IMR-90 (cell line): ENCODE measurements around the gene TPCN1. TPM values are rescaled to one million over a fixed set of nuclear protein-coding genes. Genes with fewer than 3 reads are reported as not detected.

Experiments
- ATAC-seq: fragments of 200-7000 bp; cut with Tn5 transposase; 2 replicates; pipeline ENCODE4 v1.9.1; 2020; ENCODE audit warnings: low read depth, mild to moderate bottlenecking, moderate library complexity
- BruUV-seq: library from RNA; stranded (reverse); fragments of 400-500 nt; replicated peaks from 2 replicates; lab custom pipeline; 2021; lab: Mats Ljungman, UMichigan
- CTCF ChIA-PET: fragments of 300-600 bp; formaldehyde crosslinking; extraction: SDS; loops from one replicate; lab custom pipeline; 2021; ENCODE audit warnings: antibody characterized with exemption; lab: Yijun Ruan, JAX
- POLR2A ChIA-PET: fragments of 300-600 bp; sonication (Branson Sonifier 250); formaldehyde crosslinking; loops from one replicate; lab custom pipeline; 2022; ENCODE audit warnings: antibody characterized with exemption; ENCODE audit not compliant: unreplicated experiment; lab: Charles Lee
- DNase-seq: peaks from one replicate; pipeline ENCODE4 v3.0.0; 2013
- H2AFZ ChIP-seq: replicated peaks from 2 replicates; pipeline ENCODE3; 2013; ENCODE audit warnings: low read length, mild to moderate bottlenecking; ENCODE audit not compliant: poor library complexity
- H2AK5ac ChIP-seq: 2 replicates; pipeline ENCODE4 v1.6.1; 2013; ENCODE audit warnings: low read depth, low read length, inconsistent platforms
- H2AK9ac ChIP-seq: replicated peaks from 2 replicates; pipeline ENCODE3; 2013; ENCODE audit warnings: mild to moderate bottlenecking, low read depth, low read length, moderate library complexity; ENCODE audit not compliant: poor library complexity
- H2BK120ac ChIP-seq: 2 replicates; pipeline ENCODE4 v1.6.1; 2013; ENCODE audit warnings: low read depth, low read length, inconsistent platforms
- H2BK15ac ChIP-seq: 3 replicates; pipeline ENCODE4 v1.6.1; 2013; ENCODE audit warnings: low read depth, low read length, inconsistent platforms
- H2BK20ac ChIP-seq: 2 replicates; pipeline ENCODE4 v1.6.1; 2013; ENCODE audit warnings: low read depth, mild to moderate bottlenecking, inconsistent platforms, low read length, moderate library complexity
- H2BK5ac ChIP-seq: 2 replicates; pipeline ENCODE4 v1.6.1; 2013; ENCODE audit warnings: mild to moderate bottlenecking, low read depth, low read length, inconsistent platforms; ENCODE audit not compliant: poor library complexity, severe bottlenecking
- H3K14ac ChIP-seq: replicated peaks from 2 replicates; pipeline ENCODE4 v1.6.1; 2013; ENCODE audit warnings: low read depth, low read length, inconsistent platforms
- H3K18ac ChIP-seq: 2 replicates; pipeline ENCODE4 v1.6.1; 2013; ENCODE audit warnings: low read depth, low read length, control low read depth
- H3K23ac ChIP-seq: 2 replicates; pipeline ENCODE4 v1.6.1; 2013; ENCODE audit warnings: low read depth, low read length, inconsistent platforms
- H3K27ac ChIP-seq: 2 replicates; pipeline ENCODE4 v1.5.1; 2013; ENCODE audit warnings: mild to moderate bottlenecking, control low read depth, low read length; ENCODE audit not compliant: insufficient read depth
- H3K27me3 ChIP-seq: 2 replicates; pipeline ENCODE4 v1.6.1; 2013; ENCODE audit warnings: low read length; ENCODE audit not compliant: control insufficient read depth, insufficient read depth
- H3K36me3 ChIP-seq: 2 replicates; pipeline ENCODE4 v1.6.1; 2013; ENCODE audit warnings: low read length, mixed read lengths; ENCODE audit not compliant: control insufficient read depth, insufficient read depth
- H3K4ac ChIP-seq: 2 replicates; pipeline ENCODE4 v1.6.1; 2013; ENCODE audit warnings: low read depth, low read length, inconsistent platforms
- H3K4me1 ChIP-seq: 2 replicates; pipeline ENCODE4 v1.6.1; 2013; ENCODE audit warnings: low read length, mixed read lengths; ENCODE audit not compliant: control insufficient read depth, insufficient read depth
- H3K4me2 ChIP-seq: 2 replicates; pipeline ENCODE4 v1.6.1; 2013; ENCODE audit warnings: low read depth, mild to moderate bottlenecking, control low read depth, low read length, moderate library complexity
- H3K4me3 ChIP-seq: 2 replicates; pipeline ENCODE4 v1.5.1; 2013; ENCODE audit warnings: low read depth, mild to moderate bottlenecking, control low read depth, low read length, moderate library complexity; ENCODE audit not compliant: insufficient read depth
- H3K56ac ChIP-seq: 2 replicates; pipeline ENCODE4 v1.6.1; 2013; ENCODE audit warnings: low read length, inconsistent platforms; ENCODE audit not compliant: insufficient read depth; ENCODE audit errors: extremely low read depth
- H3K79me1 ChIP-seq, 2 experiments: 2 replicates each; pipeline ENCODE4 v1.6.1; 2013; ENCODE audit warnings: low read length in 2 of 2, inconsistent platforms in 1 of 2, low read depth in 1 of 2
- H3K9ac ChIP-seq: 2 replicates; pipeline ENCODE4 v1.6.1; 2013; ENCODE audit warnings: low read depth, low read length, control low read depth
- H3K9me1 ChIP-seq: 2 replicates; pipeline ENCODE4 v1.6.1; 2013; ENCODE audit warnings: low read length, inconsistent platforms; ENCODE audit not compliant: insufficient read depth
- H3K9me3 ChIP-seq: 2 replicates; pipeline ENCODE4 v1.6.1; 2013; ENCODE audit warnings: low read length; ENCODE audit not compliant: control insufficient read depth, insufficient read depth
- H4K20me1 ChIP-seq: 2 replicates; pipeline ENCODE4 v1.6.1; 2013; ENCODE audit warnings: low read length, inconsistent platforms; ENCODE audit not compliant: insufficient read depth
- H4K5ac ChIP-seq: 2 replicates; pipeline ENCODE4 v1.6.1; 2013; ENCODE audit warnings: mild to moderate bottlenecking, low read depth, low read length, control low read depth
- H4K8ac ChIP-seq, 2 experiments: 2 replicates each; pipeline ENCODE4 v1.6.1; 2013; ENCODE audit warnings: low read depth in 2 of 2, low read length in 2 of 2, control low read depth in 1 of 2, inconsistent platforms in 1 of 2
- H4K91ac ChIP-seq: 2 replicates; pipeline ENCODE4 v1.6.1; 2013; ENCODE audit warnings: low read depth, low read length, inconsistent platforms; ENCODE audit not compliant: insufficient read depth
- BHLHE40 ChIP-seq: fragments of 150-350 bp; IDR thresholded peaks from 2 replicates; pipeline ENCODE4 v1.6.1; 2016; ENCODE audit warnings: mild to moderate bottlenecking, low read depth, low read length
- CEBPB ChIP-seq: IDR thresholded peaks from 2 replicates; pipeline ENCODE4 v1.6.1; 2012; ENCODE audit warnings: low read depth, low read length, improper control_type of control experiment
- CHD1 ChIP-seq: IDR thresholded peaks from 2 replicates; pipeline ENCODE4 v1.6.1; 2012; ENCODE audit warnings: low read depth, low read length, improper control_type of control experiment
- ELK1 ChIP-seq: fragments of 150-350 bp; IDR thresholded peaks from 2 replicates; pipeline ENCODE4 v1.6.1; 2016; ENCODE audit warnings: low read depth, mild to moderate bottlenecking, low read length, moderate library complexity, borderline replicate concordance
- FOS ChIP-seq: fragments of 150-350 bp; IDR thresholded peaks from 2 replicates; pipeline ENCODE4 v1.6.1; 2016; ENCODE audit warnings: low read depth, low read length
- MAFK ChIP-seq: IDR thresholded peaks from 2 replicates; pipeline ENCODE4 v1.6.1; 2012; ENCODE audit warnings: low read depth, low read length, improper control_type of control experiment
- MAZ ChIP-seq: IDR thresholded peaks from 2 replicates; pipeline ENCODE4 v1.6.1; 2012; ENCODE audit warnings: low read depth, mild to moderate bottlenecking, low read length, improper control_type of control experiment, moderate library complexity, borderline replicate concordance
- MXI1 ChIP-seq: IDR thresholded peaks from 2 replicates; pipeline ENCODE4 v1.6.1; 2012; ENCODE audit warnings: low read depth, mild to moderate bottlenecking, low read length, moderate library complexity, borderline replicate concordance
- NFE2L2 ChIP-seq: fragments of 150-350 bp; IDR thresholded peaks from 2 replicates; pipeline ENCODE4 v1.6.1; 2016; ENCODE audit warnings: low read depth, mild to moderate bottlenecking, low read length
- POLR2A ChIP-seq: IDR thresholded peaks from 2 replicates; pipeline ENCODE4 v1.6.1; 2012; ENCODE audit warnings: mild to moderate bottlenecking, low read depth, low read length
- RCOR1 ChIP-seq: IDR thresholded peaks from 2 replicates; pipeline ENCODE4 v1.6.1; 2012; ENCODE audit warnings: mild to moderate bottlenecking, low read length, improper control_type of control experiment; ENCODE audit not compliant: insufficient replicate concordance
- RFX5 ChIP-seq: IDR thresholded peaks from 2 replicates; pipeline ENCODE4 v1.8.0; 2012; ENCODE audit warnings: low read depth, mild to moderate bottlenecking, low read length, moderate library complexity
- SMC3 ChIP-seq: fragments of 150-350 bp; IDR thresholded peaks from 2 replicates; pipeline ENCODE4 v1.6.1; 2016; ENCODE audit warnings: low read depth, mild to moderate bottlenecking, antibody characterized with exemption, low read length, moderate library complexity
- WGBS, 2 experiments: methylation state at CpG; one replicate each; pipeline versions ENCODE4 v1.1.5 to v1.1.7; 2013; ENCODE audit warnings: missing lambda C conversion rate in 2 of 2; ENCODE audit not compliant: insufficient read length in 1 of 2; ENCODE audit errors: extremely low coverage in 2 of 2; 5-methylcytosine and 5-hydroxymethylcytosine counted together
- dilution Hi-C: fragments of 300-500 bp; cut with HindIII; formaldehyde crosslinking; loops from one replicate; pipeline ENCODE4 v1.14.3; 2018; ENCODE audit warnings: low sequenced_read_pairs; ENCODE audit not compliant: unreplicated experiment
- in situ Hi-C: fragments of 300-500 bp; cut with MboI; formaldehyde crosslinking; loops from 3 replicates; pipeline ENCODE4 v1.14.3; 2019; ENCODE audit warnings: low sequenced_read_pairs, inconsistent platforms, mixed read lengths
- intact Hi-C: fragments of 100-400 bp; cut with micrococcal nuclease; formaldehyde crosslinking; loops from 2 replicates; pipeline ENCODE4 v1.10.0; 2022
- polyA plus RNA-seq, 3 experiments: library from polyadenylated mRNA; depleted of rRNA; stranded (reverse); fragments of >200 nt; gene quantifications; 2 replicates each; pipeline ENCODE4 v1.2.3, GENCODE V29; 2012; ENCODE audit warnings: low replicate concordance in 1 of 3
- total RNA-seq: library from RNA; depleted of rRNA; stranded (reverse); fragments of >200 nt; gene quantifications from 2 replicates; pipeline ENCODE4 v1.2.3, GENCODE V29; 2012
- TF ChIP-seq, protein P1 (sequence below): conservative IDR thresholded peaks from 2 replicates; pipeline ENCODE4 v1.5.1; 2012; ENCODE audit warnings: mild to moderate bottlenecking, low read depth, low read length, improper control_type of control experiment

The TPCN1 gene
- total and polyA plus RNA-seq, 2 of the 4 experiments (the other 2 are of a cell fraction), result 2.0 to 13.2 TPM

DNA sequence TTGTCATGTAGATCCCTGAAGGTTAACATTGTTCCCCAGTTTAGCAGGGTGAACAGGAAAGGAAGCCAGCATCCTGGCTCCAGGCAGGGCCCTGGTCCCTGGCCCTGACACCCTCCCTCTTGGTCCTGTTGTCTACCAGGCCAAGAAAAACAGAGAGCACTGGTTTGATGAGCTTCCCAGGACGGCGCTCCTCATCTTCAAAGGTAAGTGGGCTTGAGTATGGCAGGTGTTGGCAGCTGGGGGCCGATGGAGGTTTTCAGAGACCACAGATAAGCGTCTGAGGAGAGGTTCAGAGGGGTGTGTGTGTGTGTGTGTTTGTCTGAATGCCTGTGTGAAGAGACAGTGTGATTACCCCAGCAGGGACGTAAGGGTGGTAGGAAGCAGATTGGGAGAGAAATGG lies 57.4 kb downstream of the TPCN1 start:
- in situ Hi-C loops, result no loop called here
- no peak overlapping the region for H2AFZ ChIP-seq
- CTCF ChIA-PET, result no interaction called here

More for the DNA sequence above, 57.4 kb downstream of the TPCN1 start:
- Histone ChIP-seq H3K27me3 (no peaks in the 10 kb centered on the region), H3K9ac (no peak overlapping the region), H4K91ac (no peak overlapping the region), H3K4ac (no peak overlapping the region), H3K4me3 (no peak overlapping the region), H3K27ac (no peak overlapping the region), H4K5ac (no peak overlapping the region), H3K18ac (no peak overlapping the region), H3K4me2 (no peak overlapping the region), H3K56ac (no peak overlapping the region), H2BK15ac (no peak overlapping the region), H3K9me1 (peaks cover 1% of the 10 kb centered on the region; the same call in 1 of the 2 replicates), H3K36me3 (peaks cover 8% of the 10 kb centered on the region; the same call in 1 of the 2 replicates), H3K23ac (no peak overlapping the region), H2AK9ac (no peak overlapping the region), H3K79me1 (no peaks in the 10 kb centered on the region), H4K20me1 (no peaks in the 10 kb centered on the region), H3K14ac (no peak overlapping the region), H3K4me1 (no peaks in the 10 kb centered on the region; the same call in 1 of the 2 replicates), H2BK20ac (no peak overlapping the region), H2BK120ac (no peak overlapping the region), H2AK5ac (no peak overlapping the region), H3K9me3 (no peaks in the 10 kb centered on the region), H2BK5ac (no peak overlapping the region), H4K8ac (no peak overlapping the region)
- BruUV-seq, result no TSS peak
- no peak for TF ChIP-seq MAZ
- no peak for TF ChIP-seq MAFK
- TF ChIP-seq ELK1, result no peak
- no peak for TF ChIP-seq SMC3
- no peak for TF ChIP-seq POLR2A
- no peak for TF ChIP-seq NFE2L2
- TF ChIP-seq MXI1, result no peak
- no peak for TF ChIP-seq BHLHE40
- TF ChIP-seq RFX5, result no peak
- no peak for TF ChIP-seq RCOR1
- TF ChIP-seq CHD1, result no peak
- TF ChIP-seq FOS, result no peak
- TF ChIP-seq CEBPB, result no peak
- TF ChIP-seq, protein P1, sequence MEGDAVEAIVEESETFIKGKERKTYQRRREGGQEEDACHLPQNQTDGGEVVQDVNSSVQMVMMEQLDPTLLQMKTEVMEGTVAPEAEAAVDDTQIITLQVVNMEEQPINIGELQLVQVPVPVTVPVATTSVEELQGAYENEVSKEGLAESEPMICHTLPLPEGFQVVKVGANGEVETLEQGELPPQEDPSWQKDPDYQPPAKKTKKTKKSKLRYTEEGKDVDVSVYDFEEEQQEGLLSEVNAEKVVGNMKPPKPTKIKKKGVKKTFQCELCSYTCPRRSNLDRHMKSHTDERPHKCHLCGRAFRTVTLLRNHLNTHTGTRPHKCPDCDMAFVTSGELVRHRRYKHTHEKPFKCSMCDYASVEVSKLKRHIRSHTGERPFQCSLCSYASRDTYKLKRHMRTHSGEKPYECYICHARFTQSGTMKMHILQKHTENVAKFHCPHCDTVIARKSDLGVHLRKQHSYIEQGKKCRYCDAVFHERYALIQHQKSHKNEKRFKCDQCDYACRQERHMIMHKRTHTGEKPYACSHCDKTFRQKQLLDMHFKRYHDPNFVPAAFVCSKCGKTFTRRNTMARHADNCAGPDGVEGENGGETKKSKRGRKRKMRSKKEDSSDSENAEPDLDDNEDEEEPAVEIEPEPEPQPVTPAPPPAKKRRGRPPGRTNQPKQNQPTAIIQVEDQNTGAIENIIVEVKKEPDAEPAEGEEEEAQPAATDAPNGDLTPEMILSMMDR, result no peak
- DNase-seq (no peak), ATAC-seq (no peak)
- intact Hi-C loops (no loop called here), dilution Hi-C loops (no loop called here)
- WGBS, 2 experiments, result no CpG with 5 or more reads among the region's 5 CpGs
- POLR2A ChIA-PET, result no interaction called here
